Pancreas (tissue), 10 donors: ENCODE data around the gene GRN. TPM values are rescaled to one million over a fixed set of nuclear protein-coding genes. Genes with fewer than 3 reads are reported as not detected.

Source experiments
- ATAC-seq, 4 donors: fragments of 200-7000 bp; cut with Tn5 transposase; one replicate each; pipeline versions ENCODE4 v1.8.0 to v1.9.1; 2020; ENCODE audit warnings: mild to moderate bottlenecking in 4 of 4, moderate library complexity in 4 of 4
- DNase-seq, 6 donors: peaks; one replicate each; pipeline ENCODE4 v3.0.0-alpha.2; 2020
- FAIRE-seq: peaks from 2 replicates; lab custom pipeline; 2012; peaks lifted over from hg19 to GRCh38; lab: Jason Lieb, UNC
- H3K27ac ChIP-seq, 4 donors: fragments of 200-600 bp; sonication (generic); 1 replicate in 3 of 4; 2 replicates in 1 of 4; pipeline versions ENCODE4 v1.5.0 to v1.8.0; 2020
- H3K27me3 ChIP-seq, 4 donors: fragments of 200-600 bp; one replicate each; pipeline ENCODE4 v1.8.0; 2021
- H3K36me3 ChIP-seq, 3 donors: fragments of 200-600 bp; sonication (generic) in 1 of 3; one replicate each; pipeline versions ENCODE4 v1.5.0 to v1.8.0; 2020 to 2021
- H3K4me1 ChIP-seq, 3 donors: fragments of 200-600 bp; one replicate each; pipeline ENCODE4 v1.8.0; 2021
- H3K4me3 ChIP-seq, 4 donors: fragments of 200-600 bp; sonication (generic) in 2 of 4; one replicate each; pipeline versions ENCODE4 v1.5.0 to v1.8.0; 2020 to 2021
- H3K9me3 ChIP-seq, 4 donors: fragments of 200-600 bp; one replicate each; pipeline ENCODE4 v1.8.0; 2021
- WGBS, 2 donors: extraction: QIAGEN DNeasy Blood & Tissue Kit; methylation state at CpG; one replicate each; pipeline ENCODE4 v1.1.7; 2013; 5-methylcytosine and 5-hydroxymethylcytosine counted together
- intact Hi-C, 3 donors: fragments of 100-400 bp; cut with DNase I; formaldehyde crosslinking; loops; one replicate each; pipeline versions ENCODE4 v1.11.1 to v1.14.2; 2022
- polyA plus RNA-seq, 2 donors: library from polyadenylated mRNA; stranded (reverse); fragments of 200-250 nt; gene quantifications; one replicate each; pipeline ENCODE4 v1.2.3, GENCODE V29; 2013
- total RNA-seq, 6 donors: library from RNA; stranded (reverse); fragmentation: NEBNext Ultra II Directional in 4 of 6; extraction: Animal tissue kit (Norgen Biotek cat#: 25700) in 4 of 6; gene quantifications; one replicate each; pipeline versions ENCODE4 v1.2.1 to v1.2.4, GENCODE V29; 2021 to 2023
- TF ChIP-seq, protein P1 (sequence below), 4 donors: fragments of 200-600 bp; sonication (generic) in 3 of 4; IDR thresholded peaks; one replicate each; pipeline versions ENCODE4 v1.5.0 to v1.8.0; 2021; ENCODE audit warnings: antibody characterized with exemption in 4 of 4
- donor health status: healthy with polysubstance abuse.
- donor health status: DM: no; HTN: no; CAD: no; lungs with moderate emphysema.
- donor health status: DM: no; HTN: no; CAD: no.
- donor health status: control.
- donor health status: control.
- donor health status: Bipolar disorder and iron deficiency.
- donor health status: DM: yes; HTN: yes; CAD: no.
- donor health status: DM: no; HTN: no; CAD: no.
- donor health status: DM: no; HTN: no; CAD: no.
- donor health status: DM: yes; HTN: yes; CAD: no.

Gene GRN
- total RNA-seq = 100 to 1,000 TPM in 2 of 6 donors, 10 to 100 TPM in 4; 48.0 to 229 (median 69.6) TPM
- polyA plus RNA-seq = 100 to 1,000 TPM in 1 of 2 donors, 10 to 100 TPM in 1; 55.7 to 100 TPM

DNA sequence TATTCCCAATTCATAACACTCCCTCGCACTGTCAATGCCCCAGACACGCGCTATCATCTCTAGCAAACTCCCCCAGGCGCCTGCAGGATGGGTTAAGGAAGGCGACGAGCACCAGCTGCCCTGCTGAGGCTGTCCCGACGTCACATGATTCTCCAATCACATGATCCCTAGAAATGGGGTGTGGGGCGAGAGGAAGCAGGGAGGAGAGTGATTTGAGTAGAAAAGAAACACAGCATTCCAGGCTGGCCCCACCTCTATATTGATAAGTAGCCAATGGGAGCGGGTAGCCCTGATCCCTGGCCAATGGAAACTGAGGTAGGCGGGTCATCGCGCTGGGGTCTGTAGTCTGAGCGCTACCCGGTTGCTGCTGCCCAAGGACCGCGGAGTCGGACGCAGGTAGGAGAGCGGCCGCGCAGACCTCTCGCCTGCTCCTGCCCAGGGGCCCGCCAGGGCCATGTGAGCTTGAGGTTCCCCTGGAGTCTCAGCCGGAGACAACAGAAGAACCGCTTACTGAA lies at the start of gene GRN:
TSS of gene GRN (plus strand) at position 364 of the 515 bp plus-strand sequence. CDS start 3,863 bp downstream, outside the sequence.
- TF ChIP-seq, protein P1, sequence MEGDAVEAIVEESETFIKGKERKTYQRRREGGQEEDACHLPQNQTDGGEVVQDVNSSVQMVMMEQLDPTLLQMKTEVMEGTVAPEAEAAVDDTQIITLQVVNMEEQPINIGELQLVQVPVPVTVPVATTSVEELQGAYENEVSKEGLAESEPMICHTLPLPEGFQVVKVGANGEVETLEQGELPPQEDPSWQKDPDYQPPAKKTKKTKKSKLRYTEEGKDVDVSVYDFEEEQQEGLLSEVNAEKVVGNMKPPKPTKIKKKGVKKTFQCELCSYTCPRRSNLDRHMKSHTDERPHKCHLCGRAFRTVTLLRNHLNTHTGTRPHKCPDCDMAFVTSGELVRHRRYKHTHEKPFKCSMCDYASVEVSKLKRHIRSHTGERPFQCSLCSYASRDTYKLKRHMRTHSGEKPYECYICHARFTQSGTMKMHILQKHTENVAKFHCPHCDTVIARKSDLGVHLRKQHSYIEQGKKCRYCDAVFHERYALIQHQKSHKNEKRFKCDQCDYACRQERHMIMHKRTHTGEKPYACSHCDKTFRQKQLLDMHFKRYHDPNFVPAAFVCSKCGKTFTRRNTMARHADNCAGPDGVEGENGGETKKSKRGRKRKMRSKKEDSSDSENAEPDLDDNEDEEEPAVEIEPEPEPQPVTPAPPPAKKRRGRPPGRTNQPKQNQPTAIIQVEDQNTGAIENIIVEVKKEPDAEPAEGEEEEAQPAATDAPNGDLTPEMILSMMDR (IDR thresholded peaks at IDR 0.05) = no peak
- H3K27me3 ChIP-seq = no peaks in the 10 kb centered on the region
- ATAC-seq (peak; percentile 97 to 99 (median 98)), DNase-seq (peak; percentile 87 to 96 (median 96)), FAIRE-seq (peak; percentile 94)
- no peaks in the 10 kb centered on the region for H3K9me3 ChIP-seq
- no peaks in the 10 kb centered on the region for H3K36me3 ChIP-seq
- peak within 1 kb of the TSS; percentile 64 to 87 (median 81) for H3K27ac ChIP-seq
- peak within 1 kb of the TSS; percentile 77 to 90 (median 86) for H3K4me3 ChIP-seq
- intact Hi-C loops = loop anchor here in 1 of 3 donors (5.0 kb wide), 1 partner anchor 133 kb away; no protein-coding TSS in a partner anchor
- H3K4me1 ChIP-seq = peaks cover 0 to 9% (median 0%) of the 10 kb centered on the region in 3 donors
- WGBS, 2 donors = 1% methylated on average over 26 of the region's 26 CpGs

DNA sequence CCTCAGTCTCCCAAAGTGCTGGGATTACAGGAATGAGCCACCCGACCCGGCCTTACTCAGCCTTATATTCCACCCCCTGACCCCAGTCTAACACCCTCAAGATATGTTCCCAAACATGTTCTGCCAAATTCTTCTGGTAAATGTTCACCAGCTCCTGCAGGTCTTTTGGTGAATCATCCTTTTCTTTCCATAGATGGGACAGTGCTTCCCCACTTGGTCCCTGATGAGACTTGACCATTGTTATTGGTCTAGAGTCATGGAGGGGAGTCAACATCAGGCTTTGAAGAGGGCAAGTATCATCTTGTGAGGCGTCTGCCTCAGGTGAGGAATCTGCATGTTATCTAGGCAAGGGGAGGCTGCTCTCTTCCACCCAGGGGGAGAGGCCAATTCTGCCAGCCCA lies 47.1 kb upstream of the GRN start:
- Histone ChIP-seq H3K4me1 (no peaks in the 10 kb centered on the region), H3K27me3 (no peaks in the 10 kb centered on the region), H3K36me3 (no peaks in the 10 kb centered on the region), H3K4me3 (no peak overlapping the region), H3K27ac (no peak overlapping the region), H3K9me3 (no peaks in the 10 kb centered on the region)
- FAIRE-seq (no peak), DNase-seq (no peak), ATAC-seq (no peak)
- 62 to 83% methylated on average over 3 of the region's 3 CpGs for WGBS, 2 donors
- intact Hi-C loops = no loop called here
- TF ChIP-seq, protein P1 (IDR thresholded peaks at IDR 0.05) = no peak

DNA sequence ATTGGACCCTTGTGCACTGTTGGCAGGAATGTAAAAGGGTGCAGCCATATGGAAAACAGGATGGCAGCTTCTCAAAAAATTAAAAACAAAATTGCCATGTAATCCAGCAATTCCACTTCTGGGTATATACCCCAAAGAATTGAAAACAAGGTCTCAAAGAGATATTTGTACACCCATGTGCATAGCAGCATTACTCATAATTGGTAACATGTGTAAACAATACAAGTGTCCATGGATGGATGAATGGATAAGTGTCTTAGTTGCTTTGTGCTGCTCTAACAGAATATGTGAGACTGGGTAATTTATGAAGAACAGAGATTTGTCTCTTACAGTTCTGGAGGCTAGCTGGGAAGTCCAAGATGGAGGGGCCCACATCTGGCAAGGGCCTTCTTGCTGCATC lies 40.5 kb upstream of the GRN start:
- Histone ChIP-seq H3K4me1 (peaks cover 6 to 8% (median 6%) of the 10 kb centered on the region in 3 donors), H3K27ac (no peak overlapping the region), H3K27me3 (no peaks in the 10 kb centered on the region), H3K36me3 (no peaks in the 10 kb centered on the region), H3K4me3 (no peak overlapping the region), H3K9me3 (no peaks in the 10 kb centered on the region)
- intact Hi-C loops = no loop called here
- TF ChIP-seq, protein P1 (IDR thresholded peaks at IDR 0.05) = no peak
- ATAC-seq = no peak
- no peak for FAIRE-seq
- DNase-seq = no peak

DNA sequence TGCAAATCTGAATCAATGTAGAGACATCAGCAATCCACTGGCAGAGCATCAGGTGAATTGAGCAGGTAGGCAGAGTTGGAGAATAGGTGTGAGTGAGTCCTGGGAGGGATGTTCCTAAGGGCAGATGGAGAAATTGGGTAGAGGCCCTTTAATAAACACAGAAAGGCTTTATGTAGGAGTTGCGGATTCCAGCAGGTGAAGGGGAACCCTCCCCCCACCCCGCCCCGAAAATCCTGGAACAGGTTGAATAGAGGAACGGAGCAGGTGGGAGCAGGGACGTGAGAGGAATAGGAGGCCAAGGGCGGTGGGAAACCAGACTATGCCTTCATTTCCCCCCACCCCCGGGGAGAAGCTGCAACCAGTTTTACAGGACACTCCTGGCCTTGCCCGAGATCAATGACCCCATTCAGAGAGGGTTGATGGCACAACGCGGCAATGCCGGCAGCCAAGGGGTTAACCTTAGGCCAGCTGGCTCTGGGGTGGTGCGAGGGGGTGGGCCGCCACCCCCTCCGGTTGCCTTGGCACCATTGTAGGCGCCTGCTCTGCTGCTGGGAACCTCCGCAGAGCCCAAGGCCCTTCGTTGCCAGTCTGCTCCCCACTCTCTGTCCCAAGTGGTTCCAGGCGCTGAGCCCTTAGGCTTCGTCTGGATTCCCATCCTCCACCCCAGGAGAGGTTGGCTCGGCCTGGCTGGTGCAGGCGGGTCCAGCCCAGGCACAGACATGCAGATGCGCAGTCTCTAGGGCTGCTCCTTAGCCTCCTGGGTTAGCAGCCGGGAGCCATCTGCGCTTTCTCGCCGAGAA lies 37.5 kb upstream of the GRN start:
- H3K4me3 ChIP-seq = peak overlapping the region in 3 of 4 donors; percentile 46 to 53 (median 52)
- no peaks in the 10 kb centered on the region for H3K9me3 ChIP-seq
- H3K4me1 ChIP-seq = peaks cover 6 to 8% (median 6%) of the 10 kb centered on the region in 3 donors
- no peaks in the 10 kb centered on the region for H3K27me3 ChIP-seq
- TF ChIP-seq, protein P1 (IDR thresholded peaks at IDR 0.05) = no peak
- DNase-seq = peak in 5 of 6 donors; percentile 43 to 85 (median 66)
- 2 to 3% methylated on average over 25 to 26 of the region's 26 CpGs for WGBS, 2 donors
- FAIRE-seq = no peak
- no peaks in the 10 kb centered on the region for H3K36me3 ChIP-seq
- ATAC-seq = peak; percentile 71 to 79 (median 76)
- intact Hi-C loops = no loop called here
- peak overlapping the region in 1 of 4 donors; percentile 22 for H3K27ac ChIP-seq
